Stimulated activated CD4-positive, alpha-beta T cell treated with anti-CD3 and anti-CD28 coated beads, Interleukin-12 subunit alpha, Interleukin-12 subunit beta, amount 100 ng/mL, for 48 hours (primary cell): Measurements from ENCODE around the gene AXDND1.

ENCODE experiments used
- DNase-seq, 3 donors: peaks; one replicate each; pipeline ENCODE4 v3.0.0-alpha.2; 2020; ENCODE audit warnings: low read depth in 2 of 3, low spot score in 1 of 3

AXDND1 gene

GRCh38 chr1:179550746-179551682 lies 185.2 kb downstream of the AXDND1 start:
- DNase-seq = no peak

GRCh38 chr1:179554427-179554826 lies 188.7 kb downstream of the AXDND1 start:
- no peak for DNase-seq

- DNase-seq = no peak
Measured at GRCh38 chr1:179558078-179558477, 192.3 kb downstream of the AXDND1 start.

GRCh38 chr1:179575497-179576314 lies 209.9 kb downstream of the AXDND1 start, which contains the start of gene NPHS2:
Gene NPHS2 (minus strand): TSS chr1:179575948. CDS start chr1:179575864, 84 bp downstream.
- DNase-seq = no peak

- no peak for DNase-seq
Measured at GRCh38 chr1:179576509-179576908, 210.7 kb downstream of the AXDND1 start.

- no peak for DNase-seq
Measured at GRCh38 chr1:179583771-179584320, 218.1 kb downstream of the AXDND1 start.

- DNase-seq = no peak
Measured at GRCh38 chr1:179586107-179586823, 220.5 kb downstream of the AXDND1 start.

GRCh38 chr1:179587336-179587735 lies 221.6 kb downstream of the AXDND1 start:
- DNase-seq = no peak

GRCh38 chr1:179588425-179589024 lies 222.8 kb downstream of the AXDND1 start:
- no peak for DNase-seq

- DNase-seq = no peak
Measured at GRCh38 chr1:179589509-179589908, 223.7 kb downstream of the AXDND1 start.

- no peak for DNase-seq
Measured at GRCh38 chr1:179590671-179591070, 224.9 kb downstream of the AXDND1 start.

GRCh38 chr1:179591253-179591591 lies 225.5 kb downstream of the AXDND1 start:
- DNase-seq = no peak

- no peak for DNase-seq
Measured at GRCh38 chr1:179591592-179592580, 226.1 kb downstream of the AXDND1 start, which contains the start of gene TDRD5. Gene TDRD5 (plus strand): TSS chr1:179591832. CDS start chr1:179592616, 784 bp downstream.

- DNase-seq = no peak
Measured at GRCh38 chr1:179598631-179599030, 232.9 kb downstream of the AXDND1 start.

- DNase-seq = peak in 1 of 3 donors; percentile 7
Measured at GRCh38 chr1:179599623-179600249, 234.0 kb downstream of the AXDND1 start.

- DNase-seq = no peak
Measured at GRCh38 chr1:179601093-179601492, 235.3 kb downstream of the AXDND1 start.
